ENCODE data around the gene TMEM168. TPM values are rescaled to one million over a fixed set of nuclear protein-coding genes. Genes with fewer than 3 reads are reported as not detected.
"Not testable (repeated sequence)": the region's sequence is repeated elsewhere in the genome, so short reads cannot be mapped to it uniquely, and the experiment has no call there.

Gene TMEM168
- polyA plus RNA-seq, 5 donors: 54.6 to 80.5 (median 66.5) TPM

GRCh38 chr7:112731324-112731723, 58.9 kb downstream of the TMEM168 start:
- DNase-seq: not testable (repeated sequence)

GRCh38 chr7:112726076-112726475, 64.1 kb downstream of the TMEM168 start:
- DNase-seq: no peak

- DNase-seq: no peak
Measured at GRCh38 chr7:112723416-112723815, 66.8 kb downstream of the TMEM168 start.

- no peak for DNase-seq
Measured at GRCh38 chr7:112721366-112721765, 68.8 kb downstream of the TMEM168 start.

- DNase-seq: no peak
Measured at GRCh38 chr7:112715525-112715924, 74.7 kb downstream of the TMEM168 start.

- DNase-seq: no peak
Measured at GRCh38 chr7:112714917-112715316, 75.3 kb downstream of the TMEM168 start.

All from right lung (tissue), 5 donors.